Fibroblast of the aortic adventitia (primary cell): ENCODE results near the gene MICALL2. TPM values are rescaled to one million over a fixed set of nuclear protein-coding genes. Genes with fewer than 3 reads are reported as not detected.

ENCODE experiments used
- DNase-seq: peaks from one replicate; pipeline ENCODE4 v3.0.0-alpha.2; 2010; ENCODE audit warnings: low read depth
- H3K4me3 ChIP-seq: 2 replicates; pipeline ENCODE4 v1.5.1; 2011; ENCODE audit warnings: low read depth, mild to moderate bottlenecking, control low read depth, low read length, moderate library complexity
- CTCF ChIP-seq: IDR thresholded peaks from 2 replicates; pipeline ENCODE4 v1.5.1; 2011; ENCODE audit warnings: mild to moderate bottlenecking, low read length, control low read depth, inconsistent platforms; ENCODE audit not compliant: insufficient read depth
- total RNA-seq: library from RNA; depleted of rRNA; stranded (reverse); fragments of >200 nt; gene quantifications from 2 replicates; pipeline ENCODE4 v1.2.3, GENCODE V29; 2012; ENCODE audit warnings: low replicate concordance

MICALL2 gene
- total RNA-seq, 1 donor, result 21.5 TPM

GRCh38 chr7:1439373-1440363, 19.6 kb downstream of the MICALL2 start:
- no peak overlapping the region for H3K4me3 ChIP-seq
- no peak for TF ChIP-seq CTCF
- no peak for DNase-seq

GRCh38 chr7:1438821-1439220, 20.4 kb downstream of the MICALL2 start:
- no peak for TF ChIP-seq CTCF
- no peak overlapping the region for H3K4me3 ChIP-seq
- DNase-seq, result no peak

- DNase-seq, result no peak
- H3K4me3 ChIP-seq, result no peak overlapping the region
- no peak for TF ChIP-seq CTCF
These were observed 21.1 kb downstream of the MICALL2 start for GRCh38 chr7:1438208-1438607.

- no peak for TF ChIP-seq CTCF
- DNase-seq, result no peak
- no peak overlapping the region for H3K4me3 ChIP-seq
These were observed 22.0 kb downstream of the MICALL2 start for GRCh38 chr7:1437155-1437880.

- TF ChIP-seq CTCF, result no peak
- no peak for DNase-seq
- H3K4me3 ChIP-seq, result no peak overlapping the region
These were observed 22.7 kb downstream of the MICALL2 start for GRCh38 chr7:1436608-1437007.

GRCh38 chr7:1434891-1435670, 24.2 kb downstream of the MICALL2 start:
- no peak for TF ChIP-seq CTCF
- H3K4me3 ChIP-seq, result no peak overlapping the region
- no peak for DNase-seq
